Hematopoietic multipotent progenitor cell treated with erythropoietin and hydrocortisone succinate and interleukin-3 and kit ligand, for 17 days (in vitro differentiated cells): ENCODE measurements around the gene DHX40.
"Not testable (repeated sequence)": the region's sequence is repeated elsewhere in the genome, so short reads cannot be mapped to it uniquely, and the experiment has no call there.

Experiments
- DNase-seq: peaks from one replicate; pipeline ENCODE4 v3.0.0-alpha.2; 2015; ENCODE audit warnings: low spot score

The DHX40 gene

DNA sequence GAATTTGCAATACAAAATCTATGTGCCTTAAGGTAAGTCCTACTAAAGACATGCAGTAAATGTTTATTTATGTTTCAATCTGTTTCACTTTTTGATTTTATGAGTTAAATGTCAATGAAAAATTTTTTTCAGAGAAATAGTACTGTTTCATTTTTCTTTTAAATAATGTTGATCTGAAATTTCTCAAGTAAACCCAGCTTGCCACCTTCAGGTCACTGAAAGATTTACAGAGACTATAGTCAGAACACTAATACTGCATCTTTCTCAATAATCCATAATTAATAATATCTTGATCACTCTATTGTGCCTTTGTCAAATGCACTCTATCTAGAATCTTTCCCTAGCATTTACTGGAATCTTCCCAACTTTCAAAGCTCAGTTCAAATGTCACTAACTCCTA, 6.5 kb upstream of the DHX40 start:
- DNase-seq, result no peak

DNA sequence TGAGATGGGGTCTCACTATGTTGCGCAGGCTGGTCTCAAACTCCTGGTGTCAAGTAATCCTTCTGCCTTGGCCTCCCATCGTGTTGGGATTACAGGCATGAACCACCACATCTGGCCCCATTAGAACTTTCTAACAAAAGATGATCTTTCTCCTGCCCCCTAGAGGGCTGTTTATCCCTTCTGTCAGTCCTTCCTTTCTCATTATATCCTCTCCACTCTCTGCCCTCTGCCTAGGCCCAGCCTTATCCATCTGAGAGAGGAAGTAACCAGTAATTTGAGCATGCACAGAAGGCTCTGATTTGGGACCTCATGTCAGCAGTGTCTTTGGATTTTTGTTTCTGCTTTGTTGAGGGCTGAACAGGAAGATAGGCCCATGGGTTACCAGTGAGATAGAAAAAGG, 4.4 kb upstream of the DHX40 start:
- DNase-seq, result peak; percentile 37

DNA sequence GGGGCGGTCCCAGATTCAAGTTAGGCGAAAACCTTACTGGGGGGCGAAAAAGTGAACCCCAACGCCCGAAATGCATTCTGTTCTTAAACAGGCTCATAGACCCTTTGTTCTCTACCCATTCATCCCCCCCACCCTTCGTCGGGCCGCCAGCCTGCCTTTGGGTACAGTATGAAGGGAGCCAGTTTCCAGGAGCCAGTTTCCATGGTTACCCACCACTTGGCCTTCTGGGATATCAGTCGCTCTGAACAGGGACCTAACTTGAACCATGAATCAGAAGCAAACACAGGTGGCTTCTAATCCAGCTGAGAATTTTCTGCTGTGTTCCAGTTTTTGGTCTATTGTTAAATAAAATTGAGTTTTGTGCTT, 532 bp downstream of the DHX40 start:
- peak; percentile 88 for DNase-seq

DNA sequence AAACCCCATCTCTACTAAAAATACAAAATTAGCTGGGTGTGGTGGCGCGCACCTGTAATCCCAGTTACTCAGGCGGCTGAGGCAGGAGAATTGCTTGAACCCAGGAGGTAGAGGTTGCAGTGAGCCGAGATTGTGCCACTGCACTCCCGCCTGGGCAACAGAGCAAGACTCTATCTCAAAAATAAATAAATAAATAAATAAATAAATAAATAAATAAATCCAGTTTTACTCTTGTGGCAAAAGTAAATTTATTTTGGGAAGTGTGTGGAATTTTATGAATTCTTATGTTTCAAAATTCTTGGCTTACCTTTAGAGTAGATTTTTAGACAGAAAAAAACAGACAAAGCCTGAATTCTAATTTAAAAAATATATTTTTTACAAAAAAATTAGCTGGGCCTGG, 3.7 kb downstream of the DHX40 start:
- not testable (repeated sequence) for DNase-seq

DNA sequence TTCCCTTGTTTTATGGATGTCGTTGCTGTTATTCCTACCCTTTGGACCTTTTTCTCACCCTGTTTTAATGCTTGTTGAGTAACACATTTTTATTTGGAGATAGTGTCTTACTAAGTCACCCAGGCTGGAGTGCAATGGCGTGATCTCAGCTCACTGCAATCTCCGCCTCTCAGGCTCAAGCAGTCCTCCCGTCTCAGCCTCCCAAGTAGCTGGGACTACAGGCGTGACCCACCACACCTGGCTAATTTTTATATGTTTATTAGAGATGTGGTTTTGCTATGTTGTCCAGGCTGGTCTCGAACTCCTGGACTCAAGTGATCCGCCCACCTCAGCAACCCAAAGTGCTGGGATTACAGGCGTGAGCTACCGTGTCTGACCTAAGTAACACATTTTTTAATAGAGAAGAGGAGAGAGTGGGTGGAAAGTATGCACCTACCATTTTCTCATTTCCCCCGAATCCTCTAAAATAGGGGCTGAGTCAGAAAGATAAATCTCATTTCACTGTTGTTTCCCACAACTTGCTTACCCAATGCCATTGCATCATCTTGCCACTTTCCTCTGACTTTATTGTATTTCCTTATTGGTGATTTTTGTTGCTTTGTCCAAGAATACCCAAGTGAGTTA, 7.0 kb downstream of the DHX40 start:
- DNase-seq, result no peak

DNA sequence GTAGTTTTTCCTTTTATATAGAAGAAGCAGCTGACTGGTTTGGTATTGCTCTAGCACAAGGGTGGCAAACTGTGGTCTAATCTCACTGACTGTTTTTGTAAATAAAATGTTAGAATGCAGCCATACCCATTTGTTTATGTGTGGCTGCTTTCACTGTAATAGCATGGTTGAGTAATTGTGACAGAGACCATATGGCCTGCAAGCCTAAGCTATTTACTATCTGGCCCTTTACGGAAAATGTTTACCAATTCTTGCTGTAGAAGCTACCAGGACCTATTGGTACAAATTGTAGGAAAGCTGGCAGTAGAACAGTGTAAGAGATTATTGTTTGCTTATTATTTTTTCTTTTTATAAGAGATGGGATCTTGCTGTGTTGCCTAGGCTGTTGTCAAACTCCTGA, 18.8 kb downstream of the DHX40 start:
- not testable (repeated sequence) for DNase-seq

DNA sequence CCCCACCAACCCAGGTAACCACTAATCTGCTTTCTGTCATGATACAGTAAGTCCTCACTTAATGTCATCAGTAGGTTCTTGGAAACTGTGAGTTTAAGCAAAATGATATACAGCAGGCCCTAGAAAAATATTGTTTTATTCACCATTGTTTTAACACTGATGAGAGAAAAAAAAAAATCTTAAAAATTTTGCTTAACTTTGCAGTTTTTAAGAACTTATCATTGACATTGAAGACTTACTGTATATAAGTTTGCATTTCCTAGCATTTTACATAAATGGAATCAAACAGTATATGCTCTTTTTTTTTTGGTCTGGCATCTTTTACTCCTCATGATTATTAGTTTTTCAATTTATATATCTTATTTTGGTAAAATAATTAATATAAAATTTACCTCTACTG, 34.8 kb downstream of the DHX40 start:
- no peak for DNase-seq

DNA sequence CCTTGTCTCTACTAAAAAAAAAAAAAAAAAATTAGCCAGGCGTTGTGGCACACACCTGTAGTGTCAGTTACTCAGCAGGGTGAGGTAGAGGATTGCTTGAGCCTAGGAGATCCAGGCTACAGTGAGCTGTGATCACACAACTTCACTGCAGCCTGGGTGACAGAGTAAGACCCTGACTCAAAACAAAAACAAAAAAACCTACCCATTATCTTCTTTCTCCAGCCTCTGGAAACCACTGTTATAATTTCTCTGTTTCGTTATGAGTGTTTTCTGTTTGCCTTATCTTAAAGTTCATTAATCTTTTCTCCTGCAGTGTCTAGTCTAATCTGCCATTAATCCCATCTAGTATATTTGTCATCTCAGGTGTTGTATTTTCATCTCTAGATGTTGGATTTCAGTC, 35.7 kb downstream of the DHX40 start:
- no peak for DNase-seq

DNA sequence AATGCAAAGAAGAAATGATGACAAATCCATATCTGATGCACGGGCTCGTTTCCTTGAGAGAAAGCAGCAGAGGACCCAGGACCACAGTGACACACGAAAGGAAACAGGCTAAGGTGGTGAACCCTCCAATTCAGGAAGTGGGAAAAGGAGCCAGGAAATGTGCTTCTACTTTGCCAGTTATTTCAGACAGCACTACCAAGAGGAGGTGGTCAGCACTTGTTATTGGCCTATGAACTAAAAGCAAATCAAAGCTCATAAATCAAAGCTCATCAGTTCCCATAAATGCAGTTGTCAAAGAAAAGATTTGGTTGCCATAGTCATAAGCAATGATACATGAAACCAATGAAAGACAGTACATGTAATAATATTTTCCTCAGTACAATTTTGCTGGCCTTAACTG, 41.7 kb downstream of the DHX40 start:
- DNase-seq, result no peak

DNA sequence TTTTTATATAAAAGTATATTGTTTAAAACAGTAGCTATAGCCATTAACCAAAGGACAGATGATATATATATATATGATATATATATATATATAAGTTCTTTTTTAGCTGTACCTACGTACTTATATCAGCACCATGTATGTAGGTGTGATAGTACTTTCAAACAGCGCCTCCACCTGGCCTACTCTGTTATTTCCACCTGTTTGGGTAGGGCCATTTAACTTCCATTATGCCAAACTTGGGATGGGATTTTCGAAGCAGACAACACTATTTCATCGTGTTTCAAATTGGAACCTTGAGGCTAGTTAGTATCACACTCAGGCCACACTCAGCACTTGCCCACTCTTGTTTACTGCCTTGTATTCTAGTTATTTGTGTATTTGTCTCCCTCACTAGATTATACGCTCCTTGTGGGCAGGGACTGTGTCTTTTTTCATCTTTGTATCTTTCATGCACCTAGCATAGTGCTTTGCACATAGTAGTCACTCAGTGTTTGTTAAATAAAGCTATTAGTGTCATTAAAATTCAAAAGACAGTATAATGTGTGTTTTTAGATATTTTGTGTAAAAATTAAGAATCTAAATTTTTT, 42.5 kb downstream of the DHX40 start:
- DNase-seq, result peak; percentile 67

DNA sequence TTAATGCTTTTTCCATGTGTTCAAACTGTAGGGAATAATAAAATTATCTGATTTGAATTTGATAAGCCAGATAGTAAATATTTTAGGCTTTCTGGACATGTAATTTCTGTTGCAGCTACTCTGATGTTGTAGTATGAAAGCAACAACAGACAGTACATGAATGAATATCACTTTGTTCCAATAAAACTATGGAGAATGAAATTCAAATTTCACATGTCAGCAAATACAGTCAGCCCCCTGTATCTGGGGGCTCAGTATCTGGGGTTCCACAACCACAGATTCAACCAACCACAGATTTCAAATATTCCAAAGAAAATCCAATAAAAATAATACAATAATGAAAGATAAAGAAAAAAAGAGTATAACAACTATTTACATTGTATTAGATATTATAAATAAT, 46.1 kb downstream of the DHX40 start:
- DNase-seq, result no peak

DNA sequence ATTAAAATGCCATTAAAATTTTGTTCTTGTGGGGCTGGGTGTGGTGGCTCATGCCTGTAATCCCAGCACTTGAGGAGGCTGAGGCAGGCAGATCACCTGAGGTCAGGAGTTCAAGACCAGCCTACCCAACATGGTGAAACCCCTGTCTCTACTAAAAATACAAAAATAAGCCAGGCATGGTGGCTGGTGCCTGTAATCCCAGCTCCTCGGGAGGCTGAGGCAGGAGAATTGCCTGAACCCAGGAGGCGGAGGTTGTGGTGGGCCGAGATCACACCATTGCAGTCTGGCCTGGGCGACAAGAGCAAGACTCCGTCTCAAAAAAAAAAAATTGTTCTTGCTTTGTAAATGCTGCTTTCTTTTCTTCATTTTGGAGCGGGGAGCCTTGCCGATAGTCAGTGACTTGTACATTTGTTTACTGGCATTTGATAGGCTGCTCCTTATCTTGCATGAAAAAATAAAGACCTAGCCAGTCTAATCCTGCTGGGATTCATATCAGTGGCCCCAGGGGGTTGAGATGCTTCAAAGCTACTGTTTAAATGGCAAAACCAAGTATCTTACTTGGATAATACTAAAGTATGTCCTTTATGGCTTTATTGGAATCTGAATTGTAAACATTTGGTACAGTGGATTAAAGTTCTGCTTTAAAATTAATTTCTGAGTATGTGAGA, 51.0 kb downstream of the DHX40 start:
- peak; percentile 58 for DNase-seq

DNA sequence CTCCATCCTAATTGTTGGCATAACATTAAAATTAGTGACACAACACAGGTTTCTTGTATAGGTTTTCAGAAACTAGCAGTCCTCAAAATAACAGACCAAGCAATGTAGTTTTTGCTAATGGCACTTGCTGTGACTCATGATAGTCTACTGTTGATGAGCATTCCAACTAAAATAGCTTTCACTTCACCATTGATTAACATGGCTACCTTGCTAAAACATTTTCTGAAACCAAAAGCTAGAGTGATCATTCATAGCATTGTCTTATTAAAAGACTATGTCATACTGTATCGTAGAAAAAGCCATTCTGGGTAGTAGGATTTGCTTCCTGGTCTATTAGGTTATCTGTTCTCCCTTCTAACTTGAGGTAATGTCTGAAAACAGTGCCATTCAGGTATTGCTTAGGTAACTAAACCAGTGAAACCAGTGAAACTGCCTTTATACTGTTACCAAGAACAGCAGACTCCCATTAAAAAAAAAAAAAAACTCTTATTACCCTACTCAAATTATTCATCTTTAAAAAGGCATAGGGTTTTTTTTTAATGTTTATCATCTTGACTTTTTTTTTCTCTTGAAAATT, 51.8 kb downstream of the DHX40 start:
- DNase-seq, result peak; percentile 56

DNA sequence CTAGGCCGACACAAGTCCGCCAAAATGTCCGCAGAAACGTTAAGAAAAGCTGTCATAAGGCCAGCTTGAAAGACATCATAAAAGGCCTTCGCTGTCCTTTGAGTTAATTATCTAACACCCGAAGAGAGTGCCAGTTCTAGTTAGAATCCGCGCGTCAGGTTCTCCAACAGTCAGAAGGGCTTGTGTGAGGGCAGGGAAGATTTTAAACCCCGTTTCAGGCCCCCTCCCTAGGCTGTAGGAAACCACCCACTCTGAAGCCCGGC, 53.6 kb downstream of the DHX40 start:
- no peak for DNase-seq

DNA sequence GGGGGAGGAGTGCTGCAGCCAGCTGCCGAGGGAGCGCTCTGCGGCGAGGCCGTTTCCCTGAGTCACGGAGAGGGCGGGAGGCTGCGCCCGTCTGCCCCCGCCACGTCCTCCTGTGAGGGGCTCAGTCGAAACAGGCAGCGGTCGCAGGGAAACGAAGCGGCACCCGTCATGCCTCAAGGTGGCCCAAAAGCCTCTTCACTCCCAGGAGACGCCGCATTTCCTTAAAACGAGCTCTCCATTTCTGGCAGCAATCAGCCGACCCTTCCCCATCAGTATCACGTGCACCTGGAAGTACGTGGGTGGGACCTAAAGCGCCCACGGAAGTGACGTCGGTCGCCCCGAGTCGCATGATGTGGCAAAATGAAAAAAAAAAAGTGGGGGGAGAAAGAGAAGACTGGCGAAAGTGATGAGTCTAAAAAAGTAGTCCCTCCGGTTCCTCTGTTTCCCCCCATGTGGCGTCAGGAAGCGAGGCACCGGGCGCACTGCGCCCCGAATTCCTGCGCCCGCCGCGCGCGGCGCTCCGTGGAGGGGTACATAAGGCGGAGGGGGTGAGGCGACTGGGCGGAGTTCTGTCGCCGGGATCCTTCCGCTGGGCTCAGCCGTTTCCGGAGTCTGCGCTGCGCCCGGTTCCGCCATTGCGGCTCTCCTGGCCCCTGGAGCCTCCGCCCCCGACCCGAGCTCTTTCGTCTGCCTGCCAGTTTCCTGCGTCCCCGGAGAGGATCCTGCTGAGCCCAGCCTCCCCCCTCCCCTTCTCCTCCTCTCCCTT, 54.1 kb downstream of the DHX40 start, which contains the start of gene CLTC:
Gene CLTC, plus strand, starts transcription at position 598 of the 766 bp plus-strand sequence. CDS start 237 bp downstream, outside the sequence.
- DNase-seq, result peak; percentile 97

DNA sequence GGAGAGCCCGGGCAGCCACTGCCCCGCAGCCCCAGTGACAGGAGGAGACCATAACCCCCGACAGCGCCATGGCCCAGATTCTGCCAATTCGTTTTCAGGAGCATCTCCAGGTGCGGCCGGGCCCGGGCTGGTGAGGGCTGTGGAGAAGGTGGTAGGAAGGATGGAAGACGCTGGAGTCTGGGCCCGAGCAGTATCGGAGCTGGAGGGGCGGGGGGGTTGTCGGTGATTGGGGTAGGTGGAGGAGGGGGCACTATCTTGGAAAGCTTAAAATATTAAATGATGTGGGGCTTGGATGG, 54.6 kb downstream of the DHX40 start:
- no peak for DNase-seq

DNA sequence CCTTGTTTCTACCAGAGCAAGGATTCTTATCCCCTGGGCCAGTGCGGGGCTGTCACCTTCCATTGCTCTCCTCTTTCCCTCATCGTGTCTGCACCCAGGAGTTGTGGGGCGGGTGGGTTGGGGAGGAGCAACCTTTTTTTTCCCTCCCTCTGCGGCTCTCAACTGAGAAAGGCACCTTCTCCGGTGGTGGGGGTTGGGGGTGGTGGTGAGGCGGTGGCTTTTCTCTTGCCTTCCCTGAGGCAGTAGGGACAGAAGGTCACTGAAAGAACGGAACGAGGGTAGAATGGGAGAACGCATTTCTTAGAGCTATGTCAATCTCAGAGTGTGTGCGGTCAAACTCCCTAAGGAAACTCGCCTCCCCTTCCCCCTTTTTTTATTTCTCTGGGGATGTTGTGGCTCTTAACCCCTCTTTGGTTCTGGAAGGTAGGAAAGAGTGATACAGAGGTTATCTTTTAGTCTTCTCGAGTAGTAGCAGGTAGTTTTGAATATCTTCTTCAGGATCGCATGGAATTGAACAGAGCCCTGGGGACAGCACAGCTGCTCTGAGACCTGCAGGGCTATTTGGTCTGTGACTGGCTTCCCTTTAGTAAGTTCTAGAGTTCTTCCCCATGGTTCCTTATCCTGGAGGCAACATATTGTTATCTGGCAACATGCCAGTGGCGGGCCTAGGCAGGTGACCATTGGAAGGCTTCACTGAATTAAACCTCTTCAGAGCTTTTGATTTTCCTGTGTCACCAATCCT, 55.3 kb downstream of the DHX40 start:
- peak; percentile 87 for DNase-seq

DNA sequence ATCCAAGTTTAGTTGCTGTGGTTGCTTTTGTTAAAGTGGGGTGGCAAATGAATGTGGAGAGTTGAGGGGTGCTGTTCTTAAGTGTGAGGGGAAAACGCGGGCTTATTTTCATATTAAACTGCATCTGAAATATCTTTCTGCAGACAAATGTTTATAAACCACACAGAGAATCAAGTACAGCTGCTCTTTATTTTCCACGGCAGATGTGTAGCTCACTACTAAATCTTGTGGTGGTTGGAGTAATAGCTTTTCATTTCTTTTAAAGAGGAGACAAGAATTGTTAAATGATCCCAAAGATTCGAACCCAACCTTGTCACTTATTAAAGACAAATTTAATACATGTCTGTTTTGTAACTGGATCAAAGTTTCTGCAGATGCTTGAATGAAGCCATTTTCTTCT, 56.4 kb downstream of the DHX40 start:
- DNase-seq, result no peak

DNA sequence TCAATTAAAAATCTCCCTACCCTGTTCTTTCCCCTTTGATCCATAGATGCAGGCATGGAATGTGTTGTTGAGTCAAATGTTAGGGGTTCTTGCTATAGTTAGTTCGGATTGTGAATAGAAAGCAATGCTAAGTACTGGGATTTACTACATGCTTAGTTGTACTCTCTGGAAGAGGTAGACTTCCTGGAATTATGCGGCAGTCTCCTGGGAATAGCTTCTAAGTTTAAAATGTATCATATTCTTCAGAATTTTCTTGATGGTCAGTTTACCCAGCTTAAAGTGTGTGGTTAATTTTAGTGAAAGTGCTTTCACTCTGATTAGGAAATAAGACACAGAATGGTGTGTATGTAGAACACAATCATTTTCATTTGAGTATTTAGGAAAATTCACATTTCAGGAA, 57.7 kb downstream of the DHX40 start:
- no peak for DNase-seq

DNA sequence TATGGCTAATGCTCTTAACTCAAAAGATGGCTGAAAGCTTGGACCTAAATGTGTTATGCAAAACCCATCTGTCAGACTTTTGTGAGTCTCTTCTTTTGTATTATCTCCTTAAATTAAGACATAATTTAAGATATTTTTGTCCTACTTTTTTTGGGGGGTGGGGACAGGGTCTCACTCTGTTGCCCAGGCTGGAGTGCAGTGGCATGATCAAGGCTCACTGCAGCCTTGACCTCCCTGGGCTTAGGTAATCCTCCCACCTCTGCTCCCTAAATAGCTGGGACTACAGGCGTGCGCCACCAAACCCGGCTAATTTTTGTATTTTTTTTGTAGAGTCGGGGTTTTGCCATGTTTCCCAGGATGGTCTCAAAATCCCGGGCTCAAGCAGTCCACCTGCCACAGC, 61.3 kb downstream of the DHX40 start:
- no peak for DNase-seq

DNA sequence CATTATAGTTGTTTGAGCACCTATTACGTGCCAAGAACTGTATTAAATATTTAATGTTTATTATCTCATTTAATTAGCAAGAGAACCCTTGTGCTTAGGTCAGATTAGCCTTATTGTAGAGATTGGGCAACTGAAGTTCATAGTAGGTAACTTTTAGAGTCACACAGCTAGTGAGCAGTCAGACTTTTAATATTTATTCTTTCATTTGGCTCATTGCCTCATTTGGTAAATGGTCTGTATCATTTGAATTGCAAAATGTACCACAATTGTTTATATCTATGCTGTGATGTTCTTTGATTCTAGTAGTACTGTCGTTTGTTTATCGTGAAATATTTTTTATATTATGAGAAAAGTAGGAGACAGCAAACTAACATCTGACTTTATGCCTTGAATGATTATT, 61.9 kb downstream of the DHX40 start:
- DNase-seq, result no peak

DNA sequence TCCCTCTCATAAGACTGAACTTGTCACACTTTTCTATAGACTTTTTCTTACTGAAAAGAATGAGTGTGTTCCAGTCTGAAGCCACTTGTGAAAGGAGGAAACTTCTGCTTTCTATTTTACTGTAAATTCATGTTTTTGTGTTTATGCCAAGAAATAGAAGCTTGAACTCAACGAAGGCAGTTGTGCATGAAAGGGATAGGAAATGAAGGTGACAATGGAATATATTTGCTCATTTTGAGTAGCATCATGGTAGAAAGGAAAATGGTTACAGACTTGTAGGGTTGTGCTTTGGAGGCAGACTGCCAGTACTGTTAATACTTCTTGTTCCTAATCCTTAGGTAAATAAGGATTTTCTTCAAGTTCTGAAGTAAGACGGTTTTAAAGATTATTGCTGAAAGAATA, 62.4 kb downstream of the DHX40 start:
- no peak for DNase-seq
